HG03342 (cell line): ENCODE results near the gene GABRD.

Experiments used
- ATAC-seq: cut with Tn5 transposase; IDR thresholded peaks from one replicate; pipeline ENCODE4 v1.9.1; 2021; ENCODE audit warnings: mild to moderate bottlenecking, moderate library complexity; ENCODE audit not compliant: unreplicated experiment

Gene GABRD

DNA sequence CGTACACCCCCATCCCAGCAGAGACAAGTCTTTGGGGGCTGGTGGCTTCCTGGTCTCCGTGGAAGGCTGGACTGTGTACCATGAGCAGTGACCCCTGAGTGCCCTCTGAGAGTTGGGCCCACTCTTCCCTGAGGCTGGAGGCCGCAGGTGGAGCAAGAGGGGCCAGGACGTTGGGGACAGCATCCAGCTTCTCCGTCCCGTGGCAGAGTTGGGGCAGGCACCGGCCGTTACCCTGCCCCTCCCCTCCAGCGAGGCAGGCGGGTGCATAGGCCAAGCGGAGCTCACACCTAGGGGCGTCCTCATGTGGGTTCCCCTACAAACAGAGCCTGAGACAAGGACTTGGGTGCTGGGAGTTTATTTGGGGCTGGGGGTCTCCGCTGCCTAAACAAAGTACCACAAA is 14.0 kb downstream of the GABRD start:
- ATAC-seq = no peak

GRCh38 chr1:2036287-2036686 is 17.1 kb downstream of the GABRD start:
- no peak for ATAC-seq

DNA sequence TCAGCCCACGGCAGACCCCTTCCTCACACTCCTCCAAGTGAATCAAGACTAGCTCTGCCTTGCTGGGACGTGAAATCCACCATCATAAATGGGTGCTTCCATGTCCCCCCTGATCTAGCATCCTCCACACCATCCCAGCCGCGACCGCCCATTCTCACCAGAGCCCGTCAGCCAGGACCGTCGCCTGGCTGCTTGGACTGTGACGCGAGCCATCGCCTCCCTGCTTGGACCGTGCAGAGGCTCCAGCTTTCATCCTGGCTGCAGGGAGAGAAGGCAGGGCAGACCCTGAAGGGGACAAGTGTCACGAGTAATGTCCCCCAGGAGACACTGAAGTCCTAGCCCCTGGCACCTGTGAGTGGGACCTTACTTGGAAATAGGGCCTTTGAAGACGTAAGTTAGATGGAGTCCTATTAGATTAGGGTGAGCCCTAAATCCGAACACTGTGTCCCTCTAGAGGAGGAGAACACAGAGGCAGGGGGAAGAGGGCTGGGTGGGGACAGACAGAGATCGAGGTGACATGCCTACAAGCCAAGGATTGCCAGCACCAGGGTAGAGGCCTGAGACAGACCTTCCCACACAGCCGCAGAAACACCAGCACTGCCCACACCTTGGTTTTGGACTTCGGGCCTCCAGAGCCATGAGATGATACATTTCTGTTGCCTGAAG is 18.3 kb downstream of the GABRD start:
- ATAC-seq = no peak

DNA sequence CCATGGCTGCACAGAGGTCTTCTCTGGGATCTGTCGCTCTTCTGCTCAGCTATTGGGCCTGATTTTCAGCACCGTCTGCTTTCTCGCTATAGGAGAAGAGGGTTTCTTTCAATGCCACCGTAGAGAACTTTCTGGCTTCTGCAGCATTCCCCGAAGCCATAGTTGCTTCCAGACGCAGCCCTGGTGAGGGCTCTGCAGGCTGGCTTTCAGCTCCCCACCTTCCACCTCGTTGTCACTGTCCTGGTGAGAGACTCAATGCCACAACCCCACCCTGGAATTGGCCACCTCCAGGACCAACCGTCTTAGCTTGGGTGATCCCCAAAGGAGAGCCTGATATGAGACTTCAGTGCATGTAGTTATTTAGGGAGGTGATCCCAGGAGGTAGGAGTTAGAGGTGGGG is 19.1 kb downstream of the GABRD start:
- no peak for ATAC-seq

GRCh38 chr1:2039251-2039650 is 20.1 kb downstream of the GABRD start:
- no peak for ATAC-seq

DNA sequence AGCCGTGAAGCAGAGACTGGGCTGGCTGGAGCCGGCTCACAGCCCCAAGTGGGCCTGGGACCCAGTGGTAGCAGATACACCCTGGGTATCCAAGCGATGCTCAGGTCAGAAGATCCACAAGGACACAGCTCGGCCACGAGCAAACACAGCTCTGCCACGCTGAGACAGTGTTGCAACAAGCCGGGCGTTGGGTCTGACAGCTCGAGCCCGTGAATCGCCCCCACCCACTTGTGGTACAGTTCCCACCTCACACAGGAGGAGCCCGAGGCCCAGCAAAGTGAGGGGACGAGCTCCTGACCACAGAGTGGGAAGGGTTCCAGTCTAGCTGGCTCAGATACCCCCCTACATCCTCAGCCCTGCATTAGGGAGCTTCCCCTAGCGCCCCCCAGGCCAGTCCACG is 22.2 kb downstream of the GABRD start:
- ATAC-seq = no peak

DNA sequence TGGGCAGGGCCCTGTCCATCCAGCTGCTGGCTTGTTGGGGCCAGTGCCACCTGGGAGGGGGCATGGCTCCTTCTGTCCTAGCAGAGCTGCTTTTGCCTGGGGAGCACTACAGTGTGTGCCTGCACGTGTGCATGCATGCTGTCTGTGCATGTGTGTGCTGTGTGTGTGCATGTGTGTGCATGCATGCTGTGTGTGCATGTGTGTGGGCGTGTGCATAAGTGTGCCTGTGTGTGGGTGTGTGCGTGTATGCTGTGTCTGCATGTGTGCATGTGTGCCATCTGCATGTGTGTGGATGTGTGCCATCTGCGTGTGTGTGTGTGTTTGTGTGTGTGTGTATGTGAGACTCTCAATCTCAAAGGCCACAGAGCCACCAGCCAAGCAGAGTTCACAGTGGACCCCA is 22.7 kb downstream of the GABRD start:
- ATAC-seq = no peak

DNA sequence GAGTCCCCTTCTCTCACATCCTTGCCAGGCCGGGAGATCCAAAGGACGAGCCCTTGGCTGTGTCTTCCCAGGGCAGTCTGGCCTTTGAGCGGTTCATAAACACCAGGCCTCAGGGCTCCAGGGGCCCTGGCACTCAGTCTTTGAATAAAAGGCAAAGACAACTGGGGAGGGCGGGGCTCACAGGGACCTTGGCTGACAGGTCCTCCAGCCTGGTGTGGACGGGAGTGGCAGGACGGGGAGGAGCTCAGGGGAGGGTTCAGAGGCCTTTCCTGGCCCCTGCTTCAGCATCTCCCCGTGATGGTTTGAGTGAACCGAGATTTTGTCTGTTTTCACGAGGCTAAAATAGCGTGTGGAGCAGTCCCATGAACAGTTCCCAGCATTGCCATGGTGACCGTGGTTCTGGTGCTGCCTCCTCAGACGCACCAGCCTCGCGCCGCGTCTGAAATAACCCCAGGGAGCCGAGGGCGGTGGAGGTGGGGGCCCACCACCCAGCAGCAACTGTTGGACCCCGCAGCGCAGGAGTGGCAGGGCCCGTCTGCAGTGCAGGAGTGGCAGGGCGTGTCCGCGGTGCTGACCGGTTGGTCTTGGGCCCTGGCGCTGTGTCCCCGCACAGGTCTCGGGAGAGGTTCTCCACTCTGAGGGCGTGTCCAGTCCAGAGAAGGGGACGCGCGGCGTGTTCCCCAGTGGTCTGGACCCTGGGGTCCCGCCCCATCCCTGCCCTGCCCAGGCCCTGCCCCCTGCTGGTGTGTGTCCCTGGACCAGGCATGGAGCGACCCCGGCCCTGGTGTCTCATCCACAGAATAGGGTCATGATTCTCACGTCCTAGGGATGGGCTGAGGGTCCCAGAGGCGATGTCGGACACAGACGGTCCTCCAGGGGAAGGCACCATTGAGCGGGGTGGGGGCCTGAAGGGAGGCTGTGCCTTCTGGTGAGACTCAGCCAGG is 24.0 kb downstream of the GABRD start:
- no peak for ATAC-seq

- no peak for ATAC-seq
These were observed 24.7 kb downstream of the GABRD start for GRCh38 chr1:2043886-2044285.

- ATAC-seq = no peak
These were observed 25.6 kb downstream of the GABRD start for GRCh38 chr1:2044510-2045319.

DNA sequence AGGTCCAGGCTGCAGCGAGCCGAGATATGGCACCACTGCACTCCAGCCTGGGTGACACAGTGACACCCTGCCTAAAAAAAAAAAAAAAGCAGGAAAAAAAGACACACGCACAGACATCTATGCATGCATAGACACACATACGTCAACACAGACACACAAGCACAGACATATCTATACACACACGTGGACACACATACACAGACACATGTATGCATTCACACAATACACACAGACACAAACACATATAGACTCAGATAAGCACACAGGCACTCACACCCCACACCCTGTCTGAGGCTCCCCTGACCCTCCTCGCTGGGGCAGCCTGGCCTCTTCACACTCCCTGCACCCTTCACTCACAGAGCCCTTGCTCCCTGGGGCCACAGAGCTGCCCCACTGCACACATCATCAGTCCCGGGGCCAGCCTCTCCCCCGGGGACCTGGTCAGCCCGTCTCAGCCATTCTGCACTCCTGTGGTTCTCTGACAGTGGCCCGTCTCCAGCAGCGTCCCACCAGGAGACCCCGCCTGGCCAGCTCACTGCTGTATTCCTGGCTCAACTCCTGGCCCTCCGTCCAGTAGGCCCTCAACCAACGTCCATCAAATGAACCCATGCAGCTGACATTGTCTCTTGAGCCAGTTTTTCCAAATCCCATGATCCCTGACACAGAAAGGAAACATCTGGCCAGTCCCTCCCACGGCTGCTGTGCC is 26.5 kb downstream of the GABRD start:
- ATAC-seq = no peak

- ATAC-seq = no peak
These were observed 27.2 kb downstream of the GABRD start for GRCh38 chr1:2046174-2046917.

DNA sequence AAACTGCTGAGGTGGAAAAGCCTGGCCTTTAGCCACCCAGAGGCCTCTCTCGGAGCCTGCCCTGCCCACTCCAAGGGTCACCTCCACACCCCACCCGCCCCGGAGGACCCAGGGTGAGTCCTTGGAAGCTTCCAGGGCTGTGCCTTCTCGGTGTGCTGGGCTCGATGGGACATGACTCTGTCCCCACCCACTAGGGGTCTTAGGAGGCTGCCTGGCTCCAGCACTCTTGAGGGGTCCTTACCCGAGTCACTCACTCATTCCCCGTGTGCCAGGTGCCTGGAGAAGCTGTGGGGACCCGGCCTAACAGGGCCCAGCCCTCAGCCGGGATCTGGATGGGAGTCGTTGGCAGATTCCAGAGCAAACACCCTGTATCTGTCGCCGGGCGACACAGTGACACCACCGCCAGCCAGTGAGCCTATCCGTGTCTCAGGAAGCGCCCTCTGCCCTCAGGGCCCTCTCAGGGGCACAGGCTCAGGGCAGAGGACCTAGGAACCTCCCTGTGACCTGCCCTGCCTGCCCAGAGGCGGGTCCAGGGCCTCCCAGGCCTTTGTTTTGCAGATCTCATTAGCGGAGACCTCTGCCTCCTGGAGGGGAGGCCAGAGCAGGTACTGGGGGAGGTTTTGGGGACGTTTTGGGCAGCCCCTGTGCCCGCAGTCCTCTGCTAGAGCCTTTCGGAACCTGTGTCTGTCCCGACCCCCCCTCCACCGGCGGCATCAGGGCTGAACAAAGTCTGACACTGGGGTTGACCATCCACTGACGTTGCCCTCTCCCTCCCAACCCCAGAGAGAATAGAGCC is 28.0 kb downstream of the GABRD start:
- no peak for ATAC-seq

DNA sequence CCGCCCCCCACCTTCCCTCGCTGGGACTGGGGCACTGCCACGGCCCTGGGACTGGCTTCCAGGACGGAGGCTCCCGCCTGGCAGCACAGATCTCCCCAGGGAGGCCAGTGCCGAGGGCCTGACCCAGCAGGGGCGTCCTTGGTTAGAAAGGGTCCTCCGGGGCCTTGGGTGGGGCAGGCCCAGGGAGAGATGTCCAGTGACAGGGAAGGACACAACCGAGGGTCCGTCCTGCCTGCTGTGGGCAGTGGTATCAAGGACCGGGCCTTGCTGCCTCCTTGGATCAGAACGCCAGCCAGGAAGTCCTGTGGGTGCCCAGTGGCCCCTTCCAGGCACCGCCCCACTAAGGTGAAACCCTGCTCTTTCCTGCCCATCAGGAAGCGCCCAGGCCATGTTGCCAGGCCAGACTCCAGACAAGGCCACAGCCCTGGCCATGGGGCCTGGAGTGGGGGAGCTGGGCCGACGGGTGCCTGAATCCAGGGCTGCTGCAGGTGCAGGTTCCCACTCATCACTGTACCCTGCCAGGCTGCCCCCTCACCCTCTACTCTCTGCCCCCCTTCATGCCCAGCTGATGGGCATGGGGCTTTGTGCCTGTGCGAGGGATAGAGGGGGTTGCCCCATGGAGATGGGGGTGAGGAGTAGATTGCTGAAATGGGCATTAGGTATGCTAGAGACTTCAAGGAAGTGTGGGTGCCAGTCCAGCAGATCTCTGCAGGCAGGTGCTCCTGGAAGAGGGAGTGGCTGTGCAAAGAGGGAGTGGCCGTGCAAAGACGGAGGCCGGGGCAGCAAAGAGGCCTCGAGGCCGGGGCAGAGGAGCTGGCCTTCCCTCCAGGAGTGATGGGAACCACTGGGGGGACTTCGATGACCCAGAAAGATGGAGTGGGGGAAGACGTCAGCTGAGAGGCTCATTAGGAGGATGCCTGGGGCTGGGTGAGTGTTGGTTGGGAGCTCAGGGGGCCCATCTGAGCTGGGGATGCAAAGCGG is 28.9 kb downstream of the GABRD start:
- ATAC-seq = no peak

GRCh38 chr1:2049225-2049717 is 30.1 kb downstream of the GABRD start:
- no peak for ATAC-seq

- peak; percentile 50 for ATAC-seq
These were observed 30.7 kb downstream of the GABRD start, which contains the start of gene PRKCZ for GRCh38 chr1:2049718-2050431. Gene PRKCZ (plus strand): TSS chr1:2050411. CDS start chr1:2050631, 220 bp downstream.

GRCh38 chr1:2050461-2050792 is 31.3 kb downstream of the GABRD start:
- ATAC-seq = no peak
